DOHH2 (cell line): ENCODE results near the gene ZFYVE27.

Source experiments
- EZH2phosphoT487 ChIP-seq: fragments of 200-600 bp; sonication (generic); IDR thresholded peaks from 2 replicates; pipeline ENCODE4 v1.6.1; 2017; ENCODE audit warnings: borderline replicate concordance, mild to moderate bottlenecking, antibody characterized with exemption, low read length, moderate library complexity, mixed read lengths
- TF ChIP-seq, protein P1 (sequence below): fragments of 200-600 bp; sonication (generic); IDR thresholded peaks from one replicate; pipeline ENCODE4 v1.5.1; 2014; ENCODE audit warnings: antibody characterized with exemption, mild to moderate bottlenecking, low read depth, low read length; ENCODE audit not compliant: poor library complexity, severe bottlenecking

DNA sequence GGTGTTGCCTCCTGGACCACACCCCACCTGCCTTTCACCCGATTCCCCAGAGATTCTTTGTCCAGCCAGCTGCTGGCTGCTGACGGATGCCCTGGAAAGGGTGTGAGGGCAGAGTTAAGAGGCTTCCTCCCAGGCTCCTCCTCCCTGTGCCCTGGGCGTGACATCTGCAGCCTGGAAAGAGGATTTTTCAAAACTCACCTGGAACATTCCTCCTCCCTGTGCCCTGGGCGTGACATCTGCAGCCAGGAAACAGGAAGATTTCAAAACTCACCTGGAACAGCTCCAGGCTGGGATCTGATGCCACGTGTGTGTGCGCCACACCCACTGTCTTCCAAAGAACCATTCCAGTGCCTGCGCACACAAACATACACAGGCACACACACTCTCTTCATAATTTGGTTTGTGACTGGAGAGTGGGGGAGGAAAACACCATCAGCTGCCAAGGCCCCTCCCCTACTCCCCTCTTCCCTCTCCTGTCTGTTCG is 18.2 kb upstream of the ZFYVE27 start:
- TF ChIP-seq, protein P1, sequence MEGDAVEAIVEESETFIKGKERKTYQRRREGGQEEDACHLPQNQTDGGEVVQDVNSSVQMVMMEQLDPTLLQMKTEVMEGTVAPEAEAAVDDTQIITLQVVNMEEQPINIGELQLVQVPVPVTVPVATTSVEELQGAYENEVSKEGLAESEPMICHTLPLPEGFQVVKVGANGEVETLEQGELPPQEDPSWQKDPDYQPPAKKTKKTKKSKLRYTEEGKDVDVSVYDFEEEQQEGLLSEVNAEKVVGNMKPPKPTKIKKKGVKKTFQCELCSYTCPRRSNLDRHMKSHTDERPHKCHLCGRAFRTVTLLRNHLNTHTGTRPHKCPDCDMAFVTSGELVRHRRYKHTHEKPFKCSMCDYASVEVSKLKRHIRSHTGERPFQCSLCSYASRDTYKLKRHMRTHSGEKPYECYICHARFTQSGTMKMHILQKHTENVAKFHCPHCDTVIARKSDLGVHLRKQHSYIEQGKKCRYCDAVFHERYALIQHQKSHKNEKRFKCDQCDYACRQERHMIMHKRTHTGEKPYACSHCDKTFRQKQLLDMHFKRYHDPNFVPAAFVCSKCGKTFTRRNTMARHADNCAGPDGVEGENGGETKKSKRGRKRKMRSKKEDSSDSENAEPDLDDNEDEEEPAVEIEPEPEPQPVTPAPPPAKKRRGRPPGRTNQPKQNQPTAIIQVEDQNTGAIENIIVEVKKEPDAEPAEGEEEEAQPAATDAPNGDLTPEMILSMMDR: no peak
- TF ChIP-seq EZH2phosphoT487: no peak
